NCI-H146 treated with DMSO at 0.1 percent for 48 hours (cell line): ENCODE measurements around the gene SECTM1.
"Not testable (repeated sequence)": the region's sequence is repeated elsewhere in the genome, so short reads cannot be mapped to it uniquely, and the experiment has no call there.

Experiments used
- DNase-seq: peaks from one replicate; lab custom pipeline; 2025; ENCODE audit not compliant: unreplicated experiment; lab: John Stamatoyannopoulos, UW

The SECTM1 gene

GRCh38 chr17:82333279-82334171, at the start of gene SECTM1:
TSS of gene SECTM1 (minus strand) at chr17:82333766. CDS start at chr17:82327240, 6,526 bp downstream.
- DNase-seq, result no peak

DNA sequence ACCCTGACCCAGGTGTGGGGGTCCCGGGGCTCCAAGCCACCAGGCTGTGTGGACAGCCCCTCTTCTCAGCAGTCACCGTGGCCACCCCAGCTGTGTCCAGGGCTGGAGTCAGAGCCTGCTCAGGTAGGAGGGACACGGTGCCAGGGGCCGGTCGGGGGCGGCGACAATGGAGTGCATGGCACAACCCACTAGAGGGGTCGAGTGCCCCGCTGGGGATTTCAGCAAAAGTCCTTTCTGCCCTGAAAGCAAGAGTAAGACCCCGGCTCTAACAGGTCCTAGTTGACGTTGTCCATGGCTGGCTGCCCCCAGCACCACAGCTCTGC, 49.3 kb upstream of the SECTM1 start:
- DNase-seq, result no peak

DNA sequence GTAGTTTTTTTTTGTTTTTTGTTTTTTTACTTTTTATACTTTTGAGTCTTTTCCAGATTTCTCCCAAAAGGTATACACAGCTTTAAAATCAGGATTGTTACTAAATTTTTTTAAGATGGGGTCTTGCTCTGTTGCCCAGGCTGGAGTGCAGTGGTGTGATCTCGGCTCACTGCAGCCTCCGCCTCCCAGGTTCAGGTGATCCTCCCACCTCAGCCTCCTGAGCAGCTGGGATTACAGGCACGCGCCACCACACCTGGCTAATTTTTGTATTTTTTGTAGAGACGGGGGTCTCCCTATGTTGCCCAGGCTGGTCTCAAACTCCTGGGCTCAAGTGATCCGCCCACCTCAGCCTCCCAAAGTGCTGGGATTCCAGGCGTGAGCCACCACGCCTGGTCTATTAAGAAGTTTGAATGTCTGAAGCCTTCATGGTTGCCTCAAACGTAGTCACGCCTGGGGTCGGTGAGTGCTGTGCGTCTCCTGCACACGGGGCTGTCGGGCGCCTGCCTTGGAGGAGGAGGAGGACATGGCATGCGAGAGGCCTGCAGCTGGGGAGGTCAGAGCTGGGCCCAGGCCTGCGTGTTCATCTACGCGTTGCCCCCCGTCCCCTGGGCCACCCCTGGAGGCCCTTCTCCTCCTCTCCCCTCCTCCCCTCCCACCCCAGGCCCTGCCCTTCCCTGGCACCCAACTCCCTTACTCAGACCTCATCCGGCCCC, 48.8 kb upstream of the SECTM1 start:
- not testable (repeated sequence) for DNase-seq

- DNase-seq, result not testable (repeated sequence)
These were observed 48.1 kb upstream of the SECTM1 start for GRCh38 chr17:82381703-82382009.

DNA sequence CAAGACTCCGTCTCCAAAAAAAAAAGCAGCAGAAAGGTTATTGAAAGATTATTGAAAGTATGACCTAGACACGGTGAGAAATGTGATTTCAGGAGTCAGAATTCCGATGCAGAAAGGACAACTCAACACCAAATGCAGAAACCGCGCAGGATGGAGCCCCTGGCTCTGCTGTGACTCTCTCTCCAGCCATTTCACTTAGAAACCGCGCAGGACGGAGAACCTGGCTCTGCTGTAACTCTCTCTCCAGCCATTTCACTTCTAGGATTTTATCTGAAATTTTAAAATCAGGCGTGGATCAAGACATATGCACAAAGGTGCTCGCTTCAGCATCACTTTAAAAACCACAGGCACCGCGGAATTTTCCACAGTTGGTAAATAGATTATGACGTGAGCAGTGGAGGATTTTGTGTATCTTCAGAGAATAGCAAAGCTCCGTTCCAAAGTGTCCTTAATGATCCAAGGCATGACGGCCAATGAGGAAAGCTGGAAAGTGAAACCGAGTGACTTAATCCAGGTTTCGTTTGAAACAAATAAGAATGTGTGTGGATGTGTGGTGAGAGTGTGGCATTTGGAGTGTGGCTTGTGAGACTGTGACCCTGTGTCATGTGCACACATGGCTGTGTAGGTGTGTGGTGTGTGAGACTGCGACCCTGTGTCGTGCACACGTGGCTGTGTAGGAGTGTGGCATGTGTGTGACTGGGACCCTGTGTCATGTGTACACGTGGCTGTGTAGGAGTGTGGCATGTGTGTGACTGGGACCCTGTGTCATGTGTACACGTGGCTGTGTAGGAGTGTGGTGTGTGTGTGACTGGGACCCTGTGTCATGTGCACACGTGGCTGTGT, 47.5 kb upstream of the SECTM1 start:
- DNase-seq, result no peak

GRCh38 chr17:82378741-82379021, 45.1 kb upstream of the SECTM1 start:
- DNase-seq, result no peak

- no peak for DNase-seq
These were observed 44.6 kb upstream of the SECTM1 start for GRCh38 chr17:82377924-82378740.

- not testable (repeated sequence) for DNase-seq
These were observed 43.7 kb upstream of the SECTM1 start for GRCh38 chr17:82377294-82377693.

- DNase-seq, result no peak
These were observed 42.6 kb upstream of the SECTM1 start for GRCh38 chr17:82376042-82376730.

GRCh38 chr17:82375359-82376041, 41.9 kb upstream of the SECTM1 start:
- DNase-seq, result no peak

- DNase-seq, result no peak
These were observed 41.2 kb upstream of the SECTM1 start for GRCh38 chr17:82374626-82375331.

DNA sequence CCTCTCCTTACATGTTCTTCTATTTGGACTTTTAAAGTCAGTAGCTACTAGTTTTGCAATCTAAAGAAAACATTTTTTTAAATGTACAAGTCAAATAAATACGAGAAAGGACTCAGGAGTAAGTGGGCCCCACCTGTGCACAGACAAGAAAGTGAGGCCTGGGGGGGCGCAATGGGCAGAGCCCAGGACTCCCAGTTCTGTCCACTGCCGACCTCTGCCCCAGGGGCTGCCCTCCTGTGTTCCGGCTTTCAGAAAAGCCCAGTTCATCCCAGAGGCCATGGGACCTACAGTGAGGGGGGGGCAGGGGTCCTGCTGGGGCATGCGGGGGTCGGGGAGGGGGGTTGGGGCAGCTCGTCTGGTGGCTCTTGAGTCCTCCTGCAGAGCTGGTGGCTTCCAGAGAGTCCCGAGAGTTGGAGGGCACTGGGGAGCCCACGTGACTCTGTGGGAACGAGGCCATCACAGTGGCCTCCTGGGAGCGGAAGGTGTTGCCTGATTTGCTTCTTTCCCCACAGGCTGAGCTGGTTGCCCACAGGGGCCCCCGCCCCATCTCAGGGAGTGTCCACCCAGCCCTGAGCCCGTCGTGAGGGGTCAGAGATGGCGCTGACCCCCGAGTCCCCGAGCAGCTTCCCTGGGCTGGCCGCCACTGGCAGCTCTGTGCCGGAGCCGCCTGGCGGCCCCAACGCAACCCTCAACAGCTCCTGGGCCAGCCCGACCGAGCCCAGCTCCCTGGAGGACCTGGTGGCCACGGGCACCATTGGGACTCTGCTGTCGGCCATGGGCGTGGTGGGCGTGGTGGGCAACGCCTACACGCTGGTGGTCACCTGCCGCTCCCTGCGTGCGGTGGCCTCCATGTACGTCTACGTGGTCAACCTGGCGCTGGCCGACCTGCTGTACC, 40.4 kb upstream of the SECTM1 start:
- DNase-seq, result no peak

DNA sequence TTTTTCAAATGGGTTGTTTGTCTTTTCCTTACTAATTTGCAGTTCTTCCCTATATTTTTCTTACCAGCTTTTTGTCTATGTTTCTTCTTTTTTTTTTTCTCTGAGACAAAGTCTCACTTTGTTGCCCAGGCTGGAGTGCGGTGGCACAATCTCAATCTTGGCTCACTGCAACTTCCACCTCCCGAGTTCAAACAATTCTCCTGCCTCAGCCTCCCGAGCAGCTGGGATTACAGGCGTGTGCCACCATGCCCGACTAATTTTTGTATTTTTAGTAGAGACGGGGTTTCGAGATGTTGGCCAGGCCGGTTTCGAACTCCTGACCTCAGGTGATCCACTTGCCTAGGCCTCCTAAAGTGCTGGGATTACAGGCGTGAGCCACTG, 39.5 kb upstream of the SECTM1 start:
- not testable (repeated sequence) for DNase-seq

DNA sequence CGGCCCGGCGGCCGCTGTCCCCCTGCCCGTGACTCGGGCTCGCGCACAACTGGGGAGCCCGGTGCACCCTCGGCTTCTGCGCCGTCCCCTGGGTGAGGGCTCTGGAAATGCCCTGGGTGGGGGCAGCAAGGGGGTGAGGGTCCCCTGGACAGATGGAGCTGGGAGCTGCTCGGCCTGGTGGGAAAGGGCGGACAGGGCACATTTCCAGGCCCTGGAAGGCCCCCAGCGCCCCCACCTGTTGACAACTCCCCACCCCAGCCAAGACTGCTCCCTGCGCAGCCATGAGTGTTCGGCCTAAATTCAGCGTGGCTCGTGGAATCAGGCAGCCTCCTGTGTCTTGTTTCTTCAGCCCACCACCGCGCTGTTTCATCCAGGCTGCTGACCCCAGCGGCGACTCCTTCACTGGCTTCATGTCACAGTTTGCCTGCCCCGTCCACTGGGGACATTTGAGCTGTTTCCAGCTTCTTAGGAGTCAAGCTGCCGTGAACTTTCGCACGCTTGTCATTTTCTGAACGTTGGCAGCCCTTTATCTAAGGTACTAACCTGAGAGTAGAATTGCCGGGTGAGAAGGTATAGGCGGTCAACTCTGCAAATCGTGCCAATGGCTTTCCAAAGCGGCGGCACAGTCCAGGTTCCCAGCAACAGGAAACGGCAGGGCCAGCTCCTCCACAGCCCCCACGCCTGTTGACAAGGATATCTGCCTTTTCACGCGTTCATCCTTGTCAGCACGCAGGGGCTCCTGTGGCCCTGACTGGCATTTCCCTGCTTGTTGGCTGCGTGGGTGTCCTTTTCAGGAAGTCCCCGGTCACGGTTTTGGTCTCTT, 38.9 kb upstream of the SECTM1 start:
- no peak for DNase-seq

DNA sequence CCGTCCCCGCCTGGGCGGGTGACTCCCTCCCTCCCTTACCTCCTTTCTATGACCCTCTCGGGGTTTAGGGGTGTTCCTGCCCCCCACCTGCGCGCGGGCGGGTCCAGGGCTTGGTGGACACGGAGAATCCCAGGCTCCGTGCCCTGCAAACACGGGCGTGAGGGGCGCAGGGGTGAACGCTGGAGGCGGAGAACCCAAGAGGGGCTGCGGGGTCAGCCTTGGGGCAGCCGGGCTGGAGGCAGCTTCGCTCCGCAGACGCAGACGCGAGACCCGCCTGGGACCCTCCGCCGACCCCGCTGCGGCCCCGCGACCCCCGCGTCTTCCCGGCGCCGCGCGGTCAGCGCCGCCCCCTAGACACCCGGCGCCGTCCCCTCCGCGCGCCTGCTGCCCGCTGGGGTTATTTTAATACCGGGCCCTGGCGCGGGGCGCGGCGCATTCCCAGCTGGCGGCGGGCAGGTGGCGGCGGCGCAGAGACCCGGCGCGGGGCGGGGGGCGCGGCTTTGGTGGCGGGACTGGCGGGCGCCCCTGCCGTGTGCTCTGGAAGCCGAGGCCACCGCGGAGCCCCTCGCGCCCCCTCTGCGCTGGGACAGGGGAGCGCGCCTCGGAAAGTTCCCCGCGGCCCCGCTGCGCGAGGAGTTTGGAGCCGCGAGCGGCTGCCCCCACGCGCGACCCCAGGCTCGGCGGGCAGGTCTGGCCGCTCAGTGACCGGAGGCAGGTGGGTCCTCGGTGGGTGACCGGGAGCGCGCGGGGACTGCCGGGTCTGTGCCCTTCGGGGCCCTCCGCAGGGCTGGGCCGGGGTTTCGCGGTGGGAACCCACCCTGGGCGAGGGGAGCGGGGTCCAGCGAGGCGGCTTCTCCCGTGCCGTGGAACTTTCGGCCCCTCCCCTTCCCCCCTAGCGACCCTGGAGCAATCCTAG, 38.0 kb upstream of the SECTM1 start, which contains the start of gene UTS2R:
TSS of gene UTS2R (plus strand) at position 433 of the 916 bp plus-strand sequence. CDS start 2,560 bp downstream, outside the sequence.
- no peak for DNase-seq
